ENCODE results near the gene MCL1.
"Not testable (repeated sequence)": the region's sequence is repeated elsewhere in the genome, so short reads cannot be mapped to it uniquely, and the experiment has no call there.

MCL1 gene

GRCh38 chr1:150579110-150579944 lies at the start of gene MCL1:
Gene MCL1, minus strand, starts transcription at chr1:150579610. Its CDS starts 80 bp downstream, at chr1:150579530.
- peak; percentile 88 for DNase-seq

GRCh38 chr1:150628766-150629114 lies 49.3 kb upstream of the MCL1 start:
- no peak for DNase-seq

- no peak for DNase-seq
Measured at GRCh38 chr1:150627826-150628410, 48.5 kb upstream of the MCL1 start.

GRCh38 chr1:150626150-150626549 lies 46.7 kb upstream of the MCL1 start:
- no peak for DNase-seq

- DNase-seq = not testable (repeated sequence)
Measured at GRCh38 chr1:150624546-150624945, 45.1 kb upstream of the MCL1 start.

- not testable (repeated sequence) for DNase-seq
Measured at GRCh38 chr1:150624134-150624533, 44.7 kb upstream of the MCL1 start.

- DNase-seq = no peak
Measured at GRCh38 chr1:150622303-150622975, 43.0 kb upstream of the MCL1 start.

- no peak for DNase-seq
Measured at GRCh38 chr1:150621497-150622302, 42.3 kb upstream of the MCL1 start.

- DNase-seq = no peak
Measured at GRCh38 chr1:150620919-150621318, 41.5 kb upstream of the MCL1 start.

GRCh38 chr1:150619576-150620509 lies 40.4 kb upstream of the MCL1 start:
- DNase-seq = no peak

- DNase-seq = no peak
Measured at GRCh38 chr1:150615346-150616201, 36.2 kb upstream of the MCL1 start.

- no peak for DNase-seq
Measured at GRCh38 chr1:150613061-150613920, 33.9 kb upstream of the MCL1 start.

GRCh38 chr1:150612014-150612345 lies 32.6 kb upstream of the MCL1 start:
- DNase-seq = no peak

GRCh38 chr1:150610576-150610975 lies 31.2 kb upstream of the MCL1 start:
- no peak for DNase-seq

GRCh38 chr1:150609732-150610131 lies 30.3 kb upstream of the MCL1 start:
- no peak for DNase-seq

GRCh38 chr1:150606463-150607142 lies 27.2 kb upstream of the MCL1 start:
- no peak for DNase-seq

GRCh38 chr1:150605451-150605731 lies 26.0 kb upstream of the MCL1 start:
- not testable (repeated sequence) for DNase-seq

GRCh38 chr1:150604226-150604588 lies 24.8 kb upstream of the MCL1 start:
- DNase-seq = no peak

- no peak for DNase-seq
Measured at GRCh38 chr1:150603711-150604110, 24.3 kb upstream of the MCL1 start.

- DNase-seq = not testable (repeated sequence)
Measured at GRCh38 chr1:150602372-150602771, 23.0 kb upstream of the MCL1 start.

Measured in NCI-H1417 treated with DMSO at 0.1 percent for 48 hours (cell line).